WTC11 (cell line): Measurements from ENCODE around the gene CHN1. TPM values are rescaled to one million over a fixed set of nuclear protein-coding genes. Genes with fewer than 3 reads are reported as not detected.
A peak's percentile ranks its signal among the peaks of the same experiment; 100 is the strongest.

Experiments used
- ATAC-seq: fragments of 200-7000 bp; cut with Tn5 transposase; 2 replicates; pipeline ENCODE4 v1.10.0; 2021; ENCODE audit warnings: mild to moderate bottlenecking, moderate library complexity
- CTCF ChIA-PET: fragments of 300-600 bp; sonication (Branson Sonifier 250); formaldehyde crosslinking; loops from one replicate; lab custom pipeline; 2021; ENCODE audit warnings: antibody characterized with exemption; lab: Charles Lee
- POLR2A ChIA-PET: fragments of 350-600 bp; sonication (Branson Sonifier 250); formaldehyde crosslinking; loops from one replicate; lab custom pipeline; 2021; ENCODE audit warnings: antibody characterized with exemption; lab: Charles Lee
- DNase-seq: peaks from one replicate; pipeline ENCODE4 v3.0.0; 2021; ENCODE audit warnings: low spot score
- H3K27ac Mint-ChIP-seq: 2 replicates; pipeline ENCODE4 v1.8.0; 2021; ENCODE audit warnings: mixed read lengths
- H3K27me3 Mint-ChIP-seq: 2 replicates; pipeline ENCODE4 v1.8.0; 2021; ENCODE audit warnings: low read depth, mild to moderate bottlenecking, moderate library complexity, mixed read lengths
- H3K36me3 Mint-ChIP-seq: 2 replicates; pipeline ENCODE4 v1.8.0; 2021; ENCODE audit warnings: mixed read lengths
- H3K4me1 Mint-ChIP-seq: 2 replicates; pipeline ENCODE4 v1.8.0; 2022; ENCODE audit warnings: mixed read lengths
- H3K4me3 Mint-ChIP-seq: 2 replicates; pipeline ENCODE4 v1.8.0; 2021; ENCODE audit warnings: mild to moderate bottlenecking, moderate library complexity, mixed read lengths
- H3K9me3 Mint-ChIP-seq: 2 replicates; pipeline ENCODE4 v1.8.0; 2021; ENCODE audit warnings: mixed read lengths
- ATF1 ChIP-seq: sonication (generic); formaldehyde crosslinking; IDR thresholded peaks from 2 replicates; pipeline ENCODE4 v1.8.1; 2023; ENCODE audit warnings: mild to moderate bottlenecking, moderate library complexity, missing genetic modification reagents
- ATF3 ChIP-seq: sonication (generic); formaldehyde crosslinking; conservative IDR thresholded peaks from 2 replicates; pipeline ENCODE4 v1.8.1; 2022; ENCODE audit warnings: mild to moderate bottlenecking, missing genetic modification reagents
- CREM ChIP-seq: sonication (generic); formaldehyde crosslinking; IDR thresholded peaks from 2 replicates; pipeline ENCODE4 v1.8.1; 2022; ENCODE audit warnings: mild to moderate bottlenecking, missing genetic modification reagents, moderate library complexity
- E2F5 ChIP-seq: sonication (generic); formaldehyde crosslinking; IDR thresholded peaks from 2 replicates; pipeline ENCODE4 v1.8.1; 2022; ENCODE audit warnings: mild to moderate bottlenecking, moderate library complexity, missing genetic modification reagents
- ELF4 ChIP-seq: sonication (generic); formaldehyde crosslinking; IDR thresholded peaks from 2 replicates; pipeline ENCODE4 v1.8.1; 2022; ENCODE audit warnings: low read depth, mild to moderate bottlenecking, moderate library complexity, missing genetic modification reagents
- ETV6 ChIP-seq: sonication (generic); formaldehyde crosslinking; IDR thresholded peaks from 2 replicates; pipeline ENCODE4 v1.8.1; 2022; ENCODE audit warnings: mild to moderate bottlenecking, missing genetic modification reagents
- GTF2I ChIP-seq: fragments of 250-450 bp; sonication (Bioruptor Pico); conservative IDR thresholded peaks from 2 replicates; pipeline ENCODE4 v1.4.0; 2021; ENCODE audit warnings: mild to moderate bottlenecking
- HMGA2 ChIP-seq: fragments of 250-450 bp; sonication (Bioruptor Pico); IDR thresholded peaks from 2 replicates; pipeline ENCODE4 v1.4.0; 2021; ENCODE audit warnings: mild to moderate bottlenecking, moderate library complexity
- JAZF1 ChIP-seq: fragments of 250-450 bp; sonication (Bioruptor Pico); IDR thresholded peaks from 2 replicates; pipeline ENCODE4 v1.9.0; 2021; ENCODE audit warnings: moderate library complexity, mild to moderate bottlenecking, inconsistent platforms
- JUN ChIP-seq: sonication (generic); formaldehyde crosslinking; IDR thresholded peaks from 2 replicates; pipeline ENCODE4 v1.8.0; 2023; ENCODE audit warnings: mild to moderate bottlenecking, missing genetic modification reagents
- NFATC4 ChIP-seq: fragments of 250-450 bp; sonication (Bioruptor Pico); IDR thresholded peaks from 2 replicates; pipeline ENCODE4 v1.9.0; 2021; ENCODE audit warnings: mild to moderate bottlenecking
- NFYB ChIP-seq: sonication (generic); formaldehyde crosslinking; conservative IDR thresholded peaks from 2 replicates; pipeline ENCODE4 v1.8.0; 2022; ENCODE audit warnings: low read depth, missing genetic modification reagents
- TEAD1 ChIP-seq: sonication (generic); formaldehyde crosslinking; IDR thresholded peaks from 2 replicates; pipeline ENCODE4 v1.8.0; 2022; ENCODE audit warnings: mild to moderate bottlenecking, missing genetic modification reagents
- USF2 ChIP-seq: sonication (generic); formaldehyde crosslinking; IDR thresholded peaks from 2 replicates; pipeline ENCODE4 v1.8.1; 2023; ENCODE audit warnings: mild to moderate bottlenecking, missing genetic modification reagents, moderate library complexity
- ZNF263 ChIP-seq: sonication (generic); formaldehyde crosslinking; IDR thresholded peaks from 2 replicates; pipeline ENCODE4 v1.8.1; 2022; ENCODE audit warnings: low read depth, mild to moderate bottlenecking, moderate library complexity, missing genetic modification reagents
- ZNF416 ChIP-seq: fragments of 250-450 bp; sonication (Bioruptor Pico); IDR thresholded peaks from 2 replicates; pipeline ENCODE4 v1.9.0; 2021; ENCODE audit warnings: mild to moderate bottlenecking, inconsistent platforms
- total RNA-seq: library from RNA; stranded (reverse); gene quantifications from 3 replicates; pipeline ENCODE4 v1.2.3, GENCODE V29; 2021
- TF ChIP-seq, protein P1 (sequence below): sonication (generic); formaldehyde crosslinking; IDR thresholded peaks from 2 replicates; pipeline ENCODE4 v1.8.1; 2023; ENCODE audit warnings: mild to moderate bottlenecking, moderate library complexity, missing genetic modification reagents

Gene CHN1
- total RNA-seq, 1 experiment from 2014 or later, result 30.0 TPM

DNA sequence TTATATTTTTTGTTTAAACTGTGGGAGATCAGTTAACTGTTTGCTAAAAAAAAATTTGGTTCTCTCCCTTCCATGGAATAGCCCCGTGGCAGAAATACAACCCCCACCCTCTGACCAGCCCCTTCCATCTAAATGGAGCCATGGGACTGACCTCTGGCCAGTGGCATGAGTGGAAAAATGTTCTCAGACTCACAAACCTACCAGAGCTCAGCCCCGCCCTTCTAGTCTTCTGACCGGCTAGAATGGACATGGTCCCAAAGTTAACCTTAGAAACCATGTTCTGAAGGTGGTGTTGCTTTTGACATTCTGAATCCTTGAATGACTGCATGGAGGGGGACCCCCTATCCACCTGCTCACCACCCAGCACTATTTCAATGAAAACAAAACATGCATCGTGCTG is 239.6 kb downstream of the CHN1 start (continued):
- TF ChIP-seq HMGA2 (CRISPR knock-in tag), result no peak
- no peak for TF ChIP-seq ATF1 (CRISPR knock-in tag)
- no peak for TF ChIP-seq JUN (CRISPR knock-in tag)
- no peak for TF ChIP-seq NFYB (CRISPR knock-in tag)
- TF ChIP-seq ETV6 (CRISPR knock-in tag), result no peak
- no peak for TF ChIP-seq USF2 (CRISPR knock-in tag)
- no peak for TF ChIP-seq ZNF416 (CRISPR knock-in tag)
- TF ChIP-seq, all 79 proteins: peak for 0

DNA sequence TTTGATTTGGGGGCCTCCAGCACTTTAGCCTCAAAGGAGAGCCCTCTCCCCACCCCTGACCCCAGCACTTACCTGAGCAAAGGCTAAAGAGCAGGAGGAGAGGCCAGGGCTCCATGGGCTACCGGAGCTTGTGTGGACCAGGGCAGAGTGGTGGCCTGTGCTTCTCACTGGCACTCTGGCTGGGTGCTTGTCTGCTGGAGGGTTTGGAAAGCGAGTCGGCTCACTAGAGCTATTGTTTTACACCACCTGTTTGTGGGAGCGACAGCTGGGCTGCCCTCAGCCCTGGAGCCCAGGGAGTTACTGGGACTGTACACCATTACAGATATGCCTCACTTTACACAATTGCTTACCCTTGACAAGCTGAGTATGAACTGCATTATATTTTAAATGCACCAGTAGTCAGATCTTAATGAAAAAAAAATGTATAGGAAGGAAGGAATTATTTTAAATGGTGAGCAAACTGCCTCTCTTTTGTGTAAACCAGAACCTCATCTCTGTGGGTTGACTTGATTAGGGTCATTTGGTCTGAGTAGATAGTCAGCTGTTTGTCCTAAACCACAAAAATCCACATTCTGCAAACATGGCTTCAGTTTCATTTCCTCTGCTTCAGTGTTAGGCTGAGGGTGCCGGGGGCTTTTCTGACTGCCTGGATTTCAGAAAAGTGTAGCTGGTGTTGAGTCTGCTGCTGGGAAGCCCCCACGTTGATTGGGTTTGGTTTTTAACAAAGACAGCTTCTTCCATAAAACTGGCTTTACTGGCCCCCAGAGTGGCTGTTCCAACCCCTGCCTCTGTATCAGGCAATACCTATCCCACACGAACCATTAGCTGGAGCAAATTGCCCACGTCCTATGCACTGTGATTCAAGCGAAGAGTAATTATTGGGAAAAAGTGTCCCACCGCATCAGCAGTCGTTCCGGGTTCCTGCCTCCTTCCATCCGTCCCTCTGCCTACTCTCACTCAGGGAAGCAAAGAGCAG is 240.6 kb downstream of the CHN1 start, which contains the start of gene CHRNA1:
TSS of gene CHRNA1 (minus strand) at position 193 of the 976 bp plus-strand sequence. CDS start at position 115, 78 bp downstream.
- TF ChIP-seq ZNF263 (CRISPR knock-in tag) (no peak), TEAD1 (no peak)
- 0 out of 2 replicates have a peak, but pooled peaks have one; percentile 31 for ATAC-seq
- H3K36me3 Mint-ChIP-seq, result no peaks in the 10 kb centered on the region
- POLR2A ChIA-PET, result no interaction called here
- no peak within 1 kb of the TSS for H3K4me3 Mint-ChIP-seq
- peaks cover 27% of the 10 kb centered on the region for H3K4me1 Mint-ChIP-seq
- H3K27ac Mint-ChIP-seq, result no peak within 1 kb of the TSS
- no peaks in the 10 kb centered on the region for H3K27me3 Mint-ChIP-seq
- CTCF ChIA-PET, result interaction anchor here (1.0 to 5.3 kb wide), 8 partner anchors 10 to 225 kb away, joined by 3 to 44 read pairs (median 6); no protein-coding TSS in a partner anchor
- H3K9me3 Mint-ChIP-seq, result no peaks in the 10 kb centered on the region; the same call in 1 of the 2 replicates
- DNase-seq, result no peak

GRCh38 chr2:174763780-174764179 is 241.4 kb downstream of the CHN1 start:
- Mint-ChIP-seq H3K36me3 (no peaks in the 10 kb centered on the region), H3K4me3 (no peak overlapping the region), H3K9me3 (no peaks in the 10 kb centered on the region; the same call in 1 of the 2 replicates), H3K27me3 (no peaks in the 10 kb centered on the region), H3K4me1 (peaks cover 23% of the 10 kb centered on the region), H3K27ac (no peak overlapping the region)
- DNase-seq (no peak), ATAC-seq (no peak)
- POLR2A ChIA-PET, result no interaction called here
- CTCF ChIA-PET, result interaction anchor here (0.6 to 5.3 kb wide), 8 partner anchors 7 to 66 kb away, joined by 3 to 44 read pairs (median 7); no protein-coding TSS in a partner anchor
- TF ChIP-seq NFATC4 (CRISPR knock-in tag) (no peak), E2F5 (CRISPR knock-in tag) (no peak), ATF3 (CRISPR knock-in tag) (no peak), CREM (CRISPR knock-in tag) (no peak), JAZF1 (CRISPR knock-in tag) (no peak), ELF4 (CRISPR knock-in tag) (no peak), GTF2I (no peak), JUN (CRISPR knock-in tag) (no peak), NFYB (CRISPR knock-in tag) (no peak)
- TF ChIP-seq, protein P1, sequence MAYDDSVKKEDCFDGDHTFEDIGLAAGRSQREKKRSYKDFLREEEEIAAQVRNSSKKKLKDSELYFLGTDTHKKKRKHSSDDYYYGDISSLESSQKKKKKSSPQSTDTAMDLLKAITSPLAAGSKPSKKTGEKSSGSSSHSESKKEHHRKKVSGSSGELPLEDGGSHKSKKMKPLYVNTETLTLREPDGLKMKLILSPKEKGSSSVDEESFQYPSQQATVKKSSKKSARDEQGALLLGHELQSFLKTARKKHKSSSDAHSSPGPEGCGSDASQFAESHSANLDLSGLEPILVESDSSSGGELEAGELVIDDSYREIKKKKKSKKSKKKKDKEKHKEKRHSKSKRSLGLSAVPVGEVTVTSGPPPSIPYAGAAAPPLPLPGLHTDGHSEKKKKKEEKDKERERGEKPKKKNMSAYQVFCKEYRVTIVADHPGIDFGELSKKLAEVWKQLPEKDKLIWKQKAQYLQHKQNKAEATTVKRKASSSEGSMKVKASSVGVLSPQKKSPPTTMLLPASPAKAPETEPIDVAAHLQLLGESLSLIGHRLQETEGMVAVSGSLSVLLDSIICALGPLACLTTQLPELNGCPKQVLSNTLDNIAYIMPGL (CRISPR knock-in tag), result no peak
